HepG2 (cell line): ENCODE measurements around the gene ART4. TPM values are rescaled to one million over a fixed set of nuclear protein-coding genes. Genes with fewer than 3 reads are reported as not detected.

Experiments
- AGO1 ChIP-seq: fragments of 200-400 bp; formaldehyde crosslinking; IDR thresholded peaks from 2 replicates; pipeline ENCODE4 v1.6.1; 2017; ENCODE audit warnings: mild to moderate bottlenecking, low read depth, low read length, moderate library complexity; ENCODE audit not compliant: poor library complexity, severe bottlenecking
- ATF2 ChIP-seq: sonication (generic); formaldehyde crosslinking; IDR thresholded peaks from 2 replicates; pipeline ENCODE4 v1.4.0; 2020; ENCODE audit warnings: missing genetic modification reagents
- ATRX ChIP-seq: sonication (generic); formaldehyde crosslinking; IDR thresholded peaks from 2 replicates; pipeline ENCODE4 v1.4.0; 2020; ENCODE audit warnings: missing genetic modification reagents, borderline replicate concordance
- BRD4 ChIP-seq: sonication (generic); formaldehyde crosslinking; IDR thresholded peaks from 2 replicates; pipeline ENCODE4 v1.4.0; 2020; ENCODE audit warnings: missing genetic modification reagents
- DR1 ChIP-seq: sonication (generic); formaldehyde crosslinking; IDR thresholded peaks from 2 replicates; pipeline ENCODE4 v1.8.0; 2021; ENCODE audit warnings: mild to moderate bottlenecking, missing genetic modification reagents, inconsistent platforms
- HNF4G ChIP-seq, 2 experiments: sonication (generic) in 1 of 2; formaldehyde crosslinking in 1 of 2; IDR thresholded peaks; 2 replicates each; pipeline versions ENCODE4 v1.4.0 to v1.6.1; 2011 to 2020; ENCODE audit warnings: borderline replicate concordance in 2 of 2, low read depth in 2 of 2, mild to moderate bottlenecking in 2 of 2, low read length in 1 of 2, missing genetic modification reagents in 1 of 2, moderate library complexity in 1 of 2
- IKZF4 ChIP-seq: sonication (generic); formaldehyde crosslinking; IDR thresholded peaks from 2 replicates; pipeline ENCODE4 v1.5.1; 2020; ENCODE audit warnings: borderline replicate concordance, mild to moderate bottlenecking, low read depth, missing genetic modification reagents; ENCODE audit errors: not compliant biosample characterization
- KDM2A ChIP-seq: sonication (generic); formaldehyde crosslinking; IDR thresholded peaks from 2 replicates; pipeline ENCODE4 v1.4.0; 2020; ENCODE audit warnings: low read depth, missing genetic modification reagents, borderline replicate concordance
- KDM5A ChIP-seq: fragments of 200-600 bp; sonication (generic); IDR thresholded peaks from 2 replicates; pipeline ENCODE4 v1.7.0; 2018; ENCODE audit warnings: antibody characterized with exemption, mild to moderate bottlenecking, low read length, borderline replicate concordance
- LCORL ChIP-seq, 2 experiments: fragments of 450-650 bp in 1 of 2; sonication (generic) in 1 of 2; formaldehyde crosslinking in 1 of 2; IDR thresholded peaks; 2 replicates each; pipeline versions ENCODE4 v1.5.0 to v1.6.1; 2017 to 2020; ENCODE audit warnings: antibody characterized with exemption in 1 of 2, missing genetic modification reagents in 1 of 2
- NR3C1 ChIP-seq: sonication (generic); formaldehyde crosslinking; IDR thresholded peaks from 2 replicates; pipeline ENCODE4 v1.4.0; 2020; ENCODE audit warnings: missing genetic modification reagents
- RELA ChIP-seq: sonication (generic); formaldehyde crosslinking; IDR thresholded peaks from 2 replicates; pipeline ENCODE4 v1.4.0; 2020; ENCODE audit warnings: missing genetic modification reagents
- SOX5 ChIP-seq: IDR thresholded peaks from 2 replicates; pipeline ENCODE4 v1.6.1; 2016; ENCODE audit warnings: borderline replicate concordance
- SRSF9 ChIP-seq: fragments of 200-400 bp; formaldehyde crosslinking; IDR thresholded peaks from 2 replicates; pipeline ENCODE4 v1.6.1; 2018; ENCODE audit warnings: borderline replicate concordance, mild to moderate bottlenecking, low read depth, low read length; ENCODE audit not compliant: insufficient read depth, poor library complexity, severe bottlenecking
- TEAD3 ChIP-seq: optimal IDR thresholded peaks from 2 replicates; pipeline ENCODE3; 2016; ENCODE audit warnings: borderline replicate concordance
- ZNF142 ChIP-seq: sonication (generic); formaldehyde crosslinking; IDR thresholded peaks from 2 replicates; pipeline ENCODE4 v1.4.0; 2020; ENCODE audit warnings: missing genetic modification reagents
- ZNF569 ChIP-seq: sonication (generic); formaldehyde crosslinking; IDR thresholded peaks from 2 replicates; pipeline ENCODE4 v1.5.0; 2020; ENCODE audit warnings: mild to moderate bottlenecking, missing genetic modification reagents, moderate library complexity, borderline replicate concordance
- ZNF572 ChIP-seq: sonication (generic); formaldehyde crosslinking; IDR thresholded peaks from 2 replicates; pipeline ENCODE4 v1.5.1; 2020; ENCODE audit warnings: mild to moderate bottlenecking, missing genetic modification reagents
- ZNF576 ChIP-seq: sonication (generic); formaldehyde crosslinking; IDR thresholded peaks from 2 replicates; pipeline ENCODE4 v1.4.0; 2020; ENCODE audit warnings: mild to moderate bottlenecking, missing genetic modification reagents
- ZNF597 ChIP-seq: sonication (generic); formaldehyde crosslinking; IDR thresholded peaks from 2 replicates; pipeline ENCODE4 v1.5.0; 2020; ENCODE audit warnings: missing genetic modification reagents
- ZNF720 ChIP-seq: sonication (generic); formaldehyde crosslinking; IDR thresholded peaks from 2 replicates; pipeline ENCODE4 v1.4.0; 2020; ENCODE audit warnings: missing genetic modification reagents
- polyA plus RNA-seq, 8 experiments: library from polyadenylated mRNA; depleted of rRNA in 3 of 8; stranded (reverse) in 7 of 8; unstranded in 1 of 8; fragments of >200 nt; fragmentation: Illumina TruSeq in 4 of 8; extraction: Trizol in 4 of 8; gene quantifications; 2 replicates each; pipeline versions ENCODE4 v1.2.1 to v1.2.3, GENCODE V29; 2011 to 2016; ENCODE audit warnings: low read depth in 4 of 8, missing spikeins in 1 of 8, mixed read lengths in 1 of 8; ENCODE audit not compliant: insufficient read depth in 1 of 8
- total RNA-seq, 5 experiments: library from RNA; depleted of rRNA; stranded (reverse); fragments of >200 nt; fragmentation: Illumina TruSeq; extraction: Trizol; gene quantifications; 2 replicates each; pipeline ENCODE4 v1.2.3, GENCODE V29; 2016; ENCODE audit warnings: low read depth in 1 of 5

ART4 gene
- total and polyA plus RNA-seq, 2 of the 13 experiments (the other 11 are each of a cell fraction or from before 2014, with no cell fraction given) = 17.6 to 20.3 TPM

- TF ChIP-seq ZNF720 (CRISPR knock-in tag) (no peak), KDM5A (no peak; the same call in 1 of the 2 replicates), ZNF597 (CRISPR knock-in tag) (no peak), RELA (CRISPR knock-in tag) (0 out of 2 replicates have a peak, but pooled peaks have one; percentile 36), ZNF572 (CRISPR knock-in tag) (no peak), ZNF569 (CRISPR knock-in tag) (no peak), IKZF4 (CRISPR knock-in tag) (no peak), DR1 (CRISPR knock-in tag) (no peak), LCORL (IDR thresholded peaks at IDR 0.05) (no peak), LCORL (CRISPR knock-in tag; IDR thresholded peaks at IDR 0.05) (no peak; the same call in 1 of the 2 replicates), SRSF9 (no peak), SOX5 (CRISPR knock-in tag) (peak; percentile 52; the same call in 1 of the 2 replicates), ZNF576 (no peak), ATF2 (no peak), AGO1 (no peak), ATRX (CRISPR knock-in tag) (no peak), TEAD3 (CRISPR knock-in tag) (peak; percentile 96), ZNF142 (CRISPR knock-in tag) (peak; percentile 44), BRD4 (CRISPR knock-in tag) (no peak), KDM2A (CRISPR knock-in tag) (no peak), HNF4G (IDR thresholded peaks at IDR 0.05; ENCODE audit: borderline replicate concordance, low read depth, low read length) (no peak), HNF4G (CRISPR knock-in tag; IDR thresholded peaks at IDR 0.05; ENCODE audit: borderline replicate concordance, low read depth) (no peak), NR3C1 (CRISPR knock-in tag) (no peak)
These were observed 1.6 kb downstream of the ART4 start (continued) for GRCh38 chr12:14841761-14842160.
